ENCODE results near the gene KCNF1.

Gene KCNF1

GRCh38 chr2:10905006-10905861 is 6.5 kb upstream of the KCNF1 start:
- DNase-seq = no peak

- DNase-seq = no peak
These were observed 5.9 kb upstream of the KCNF1 start for GRCh38 chr2:10905862-10906143.

GRCh38 chr2:10906926-10907625 is 4.7 kb upstream of the KCNF1 start:
- no peak for DNase-seq

GRCh38 chr2:10908195-10908594 is 3.5 kb upstream of the KCNF1 start:
- no peak for DNase-seq

- DNase-seq = peak; percentile 51
These were observed 2.4 kb upstream of the KCNF1 start for GRCh38 chr2:10909050-10909995.

- no peak for DNase-seq
These were observed 1.8 kb upstream of the KCNF1 start for GRCh38 chr2:10909996-10910341.

- no peak for DNase-seq
These were observed 1.1 kb upstream of the KCNF1 start for GRCh38 chr2:10910625-10911024.

GRCh38 chr2:10912076-10912731 is 470 bp downstream of the KCNF1 start:
- DNase-seq = no peak

GRCh38 chr2:10912796-10913455 is 1.2 kb downstream of the KCNF1 start:
- no peak for DNase-seq

GRCh38 chr2:10913501-10914271 is 2.0 kb downstream of the KCNF1 start:
- no peak for DNase-seq

GRCh38 chr2:10914272-10914693 is 2.5 kb downstream of the KCNF1 start:
- DNase-seq = peak; percentile 37

- no peak for DNase-seq
These were observed 3.5 kb downstream of the KCNF1 start for GRCh38 chr2:10915236-10915635.

- DNase-seq = no peak
These were observed 4.1 kb downstream of the KCNF1 start for GRCh38 chr2:10915731-10916276.

GRCh38 chr2:10916953-10917352 is 5.2 kb downstream of the KCNF1 start:
- DNase-seq = no peak

GRCh38 chr2:10917927-10918326 is 6.2 kb downstream of the KCNF1 start:
- DNase-seq = no peak

GRCh38 chr2:10918661-10919409 is 7.1 kb downstream of the KCNF1 start:
- DNase-seq = no peak

GRCh38 chr2:10919410-10919770 is 7.7 kb downstream of the KCNF1 start:
- no peak for DNase-seq

- DNase-seq = no peak
These were observed 8.3 kb downstream of the KCNF1 start for GRCh38 chr2:10919771-10920621.

- no peak for DNase-seq
These were observed 9.1 kb downstream of the KCNF1 start for GRCh38 chr2:10920764-10921388.
